Neural crest cell (in vitro differentiated cells): ENCODE data around the gene VASP. TPM values are rescaled to one million over a fixed set of nuclear protein-coding genes. Genes with fewer than 3 reads are reported as not detected.

Experiments used
- DNase-seq: peaks from one replicate; pipeline ENCODE4 v3.0.0; 2021; ENCODE audit warnings: low read depth, mixed read lengths, low spot score
- H3K27ac Mint-ChIP-seq: one replicate; pipeline ENCODE4 v1.8.0; 2021; ENCODE audit warnings: mild to moderate bottlenecking, mixed read lengths; ENCODE audit not compliant: unreplicated experiment
- H3K27me3 Mint-ChIP-seq: 2 replicates; pipeline ENCODE4 v1.8.0; 2021; ENCODE audit warnings: low read depth, mild to moderate bottlenecking, mixed read lengths
- H3K36me3 Mint-ChIP-seq: 2 replicates; pipeline ENCODE4 v1.8.0; 2021; ENCODE audit warnings: low read depth, mild to moderate bottlenecking, mixed read lengths
- H3K4me1 Mint-ChIP-seq: 2 replicates; pipeline ENCODE4 v1.8.0; 2021; ENCODE audit warnings: mixed read lengths
- H3K4me3 Mint-ChIP-seq: one replicate; pipeline ENCODE4 v1.8.0; 2021; ENCODE audit warnings: mild to moderate bottlenecking, mixed read lengths
- H3K9me3 Mint-ChIP-seq: 2 replicates; pipeline ENCODE4 v1.8.0; 2021; ENCODE audit warnings: mixed read lengths
- total RNA-seq: library from RNA; stranded (reverse); gene quantifications from 2 replicates; pipeline ENCODE4 v1.2.1, GENCODE V29; 2021
- TF ChIP-seq, protein P1 (sequence below): fragments of 200-600 bp; sonication (generic); conservative IDR thresholded peaks from 2 replicates; pipeline ENCODE4 v1.5.0; 2021; ENCODE audit warnings: antibody characterized with exemption, mild to moderate bottlenecking

Gene VASP
- total RNA-seq, 1 donor from 2014 or later = 49.9 TPM

GRCh38 chr19:45464274-45464673 is 43.0 kb upstream of the VASP start:
- Mint-ChIP-seq H3K4me3 (no peak overlapping the region), H3K4me1 (peaks cover 15% of the 10 kb centered on the region), H3K9me3 (no peaks in the 10 kb centered on the region), H3K36me3 (no peaks in the 10 kb centered on the region), H3K27ac (no peak overlapping the region), H3K27me3 (peaks cover 21% of the 10 kb centered on the region)
- no peak for DNase-seq
- TF ChIP-seq, protein P1, sequence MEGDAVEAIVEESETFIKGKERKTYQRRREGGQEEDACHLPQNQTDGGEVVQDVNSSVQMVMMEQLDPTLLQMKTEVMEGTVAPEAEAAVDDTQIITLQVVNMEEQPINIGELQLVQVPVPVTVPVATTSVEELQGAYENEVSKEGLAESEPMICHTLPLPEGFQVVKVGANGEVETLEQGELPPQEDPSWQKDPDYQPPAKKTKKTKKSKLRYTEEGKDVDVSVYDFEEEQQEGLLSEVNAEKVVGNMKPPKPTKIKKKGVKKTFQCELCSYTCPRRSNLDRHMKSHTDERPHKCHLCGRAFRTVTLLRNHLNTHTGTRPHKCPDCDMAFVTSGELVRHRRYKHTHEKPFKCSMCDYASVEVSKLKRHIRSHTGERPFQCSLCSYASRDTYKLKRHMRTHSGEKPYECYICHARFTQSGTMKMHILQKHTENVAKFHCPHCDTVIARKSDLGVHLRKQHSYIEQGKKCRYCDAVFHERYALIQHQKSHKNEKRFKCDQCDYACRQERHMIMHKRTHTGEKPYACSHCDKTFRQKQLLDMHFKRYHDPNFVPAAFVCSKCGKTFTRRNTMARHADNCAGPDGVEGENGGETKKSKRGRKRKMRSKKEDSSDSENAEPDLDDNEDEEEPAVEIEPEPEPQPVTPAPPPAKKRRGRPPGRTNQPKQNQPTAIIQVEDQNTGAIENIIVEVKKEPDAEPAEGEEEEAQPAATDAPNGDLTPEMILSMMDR = no peak

GRCh38 chr19:45464852-45465441 is 42.3 kb upstream of the VASP start:
- Mint-ChIP-seq H3K9me3 (no peaks in the 10 kb centered on the region), H3K27me3 (peaks cover 27% of the 10 kb centered on the region), H3K4me3 (no peak overlapping the region), H3K4me1 (peaks cover 22% of the 10 kb centered on the region), H3K36me3 (no peaks in the 10 kb centered on the region), H3K27ac (no peak overlapping the region)
- DNase-seq = no peak
- TF ChIP-seq, protein P1 = no peak

DNA sequence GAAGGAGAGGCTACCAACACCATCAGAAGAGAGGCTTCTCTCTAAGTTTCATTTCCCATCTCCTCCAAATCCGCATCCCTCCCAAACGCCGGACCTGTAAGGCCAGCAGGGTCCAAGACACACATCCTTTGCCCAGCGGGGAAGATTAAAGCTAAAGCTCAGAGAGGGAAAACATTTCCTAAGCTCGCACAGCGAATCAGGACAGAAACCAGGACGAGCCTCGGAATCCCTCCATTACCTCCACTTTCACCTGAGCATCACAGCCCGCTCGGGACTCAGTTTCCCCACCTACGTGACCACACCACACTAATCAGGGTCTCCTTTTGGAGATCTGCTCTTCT is 40.2 kb upstream of the VASP start:
- Mint-ChIP-seq H3K36me3 (no peaks in the 10 kb centered on the region), H3K27ac (no peak overlapping the region), H3K4me1 (peaks cover 23% of the 10 kb centered on the region), H3K4me3 (peak overlapping the region; percentile 89), H3K9me3 (no peaks in the 10 kb centered on the region), H3K27me3 (peaks cover 33% of the 10 kb centered on the region)
- no peak for DNase-seq
- TF ChIP-seq, protein P1 = no peak

DNA sequence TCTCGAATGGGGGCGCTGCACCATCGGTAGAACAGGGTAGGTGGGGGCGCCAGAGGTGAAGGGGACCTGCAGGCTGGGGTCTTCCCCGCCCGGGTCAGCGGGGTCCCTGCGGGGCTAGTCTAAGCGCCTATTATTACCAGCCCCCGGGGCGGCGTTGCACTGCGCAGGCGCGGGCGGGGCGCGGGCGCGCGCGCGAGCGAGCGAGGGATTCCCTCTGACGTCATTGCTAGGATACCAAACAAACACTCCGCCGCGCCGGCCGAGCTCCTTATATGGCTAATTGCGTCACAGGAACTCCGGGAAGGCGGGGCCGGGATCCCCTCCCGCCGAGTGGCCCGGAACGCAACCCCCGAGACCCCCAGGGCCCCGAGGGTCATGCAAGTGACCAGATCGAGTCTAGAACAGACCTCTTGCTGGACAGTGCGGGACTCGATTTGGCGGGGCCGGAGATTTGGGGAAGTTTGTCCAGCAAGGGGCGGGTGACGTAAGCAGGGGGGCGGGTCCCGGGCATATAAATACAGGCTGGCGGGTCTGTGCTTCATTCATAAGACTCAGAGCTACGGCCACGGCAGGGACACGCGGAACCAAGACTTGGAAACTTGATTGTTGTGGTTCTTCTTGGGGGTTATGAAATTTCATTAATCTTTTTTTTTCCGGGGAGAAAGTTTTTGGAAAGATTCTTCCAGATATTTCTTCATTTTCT is 39.7 kb upstream of the VASP start, which contains the start of gene FOSB:
Gene FOSB (plus strand): TSS at position 541 of the 703 bp plus-strand sequence. CDS start 591 bp downstream, outside the sequence.
- Mint-ChIP-seq H3K27ac (peak within 1 kb of the TSS; percentile 97), H3K4me1 (peaks cover 23% of the 10 kb centered on the region), H3K36me3 (no peaks in the 10 kb centered on the region), H3K9me3 (no peaks in the 10 kb centered on the region), H3K27me3 (peaks cover 38% of the 10 kb centered on the region), H3K4me3 (peak within 1 kb of the TSS; percentile 89)
- peak; percentile 92 for DNase-seq
- TF ChIP-seq, protein P1 = no peak

DNA sequence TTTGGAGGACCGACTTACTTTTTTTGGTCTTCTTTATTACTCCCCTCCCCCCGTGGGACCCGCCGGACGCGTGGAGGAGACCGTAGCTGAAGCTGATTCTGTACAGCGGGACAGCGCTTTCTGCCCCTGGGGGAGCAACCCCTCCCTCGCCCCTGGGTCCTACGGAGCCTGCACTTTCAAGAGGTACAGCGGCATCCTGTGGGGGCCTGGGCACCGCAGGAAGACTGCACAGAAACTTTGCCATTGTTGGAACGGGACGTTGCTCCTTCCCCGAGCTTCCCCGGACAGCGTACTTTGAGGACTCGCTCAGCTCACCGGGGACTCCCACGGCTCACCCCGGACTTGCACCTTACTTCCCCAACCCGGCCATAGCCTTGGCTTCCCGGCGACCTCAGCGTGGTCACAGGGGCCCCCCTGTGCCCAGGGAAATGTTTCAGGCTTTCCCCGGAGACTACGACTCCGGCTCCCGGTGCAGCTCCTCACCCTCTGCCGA is 39.1 kb upstream of the VASP start:
- H3K27me3 Mint-ChIP-seq = peaks cover 42% of the 10 kb centered on the region
- DNase-seq = peak; percentile 19
- H3K27ac Mint-ChIP-seq = peak overlapping the region; percentile 97
- peak overlapping the region; percentile 89 for H3K4me3 Mint-ChIP-seq
- no peaks in the 10 kb centered on the region for H3K36me3 Mint-ChIP-seq
- H3K4me1 Mint-ChIP-seq = peaks cover 27% of the 10 kb centered on the region
- H3K9me3 Mint-ChIP-seq = no peaks in the 10 kb centered on the region
- TF ChIP-seq, protein P1 = no peak
